Activated CD4-positive, alpha-beta T cell treated with anti-CD3 and anti-CD28 coated beads, Interleukin-2, amount 10 ng/mL, durations not matched to agents 7 days and 5 days (primary cell): ENCODE data around the gene CLCN4. TPM values are rescaled to one million over a fixed set of nuclear protein-coding genes. Genes with fewer than 3 reads are reported as not detected.

Experiments used
- CTCF ChIA-PET: fragments of 350-600 bp; sonication (Branson Sonifier 250); formaldehyde crosslinking; loops from one replicate; lab custom pipeline; 2021; ENCODE audit warnings: antibody characterized with exemption; lab: Charles Lee
- POLR2A ChIA-PET: fragments of 350-600 bp; sonication (Branson Sonifier 250); formaldehyde crosslinking; loops from one replicate; lab custom pipeline; 2021; ENCODE audit warnings: antibody characterized with exemption; lab: Charles Lee
- DNase-seq: peaks from one replicate; pipeline ENCODE4 v3.0.0-alpha.2; 2020
- H3K27ac Mint-ChIP-seq: one replicate; pipeline ENCODE4 v1.8.0; 2021; ENCODE audit warnings: mild to moderate bottlenecking, moderate library complexity, mixed read lengths
- H3K27me3 Mint-ChIP-seq: one replicate; pipeline ENCODE4 v1.8.0; 2021; ENCODE audit warnings: mixed read lengths
- H3K36me3 Mint-ChIP-seq: one replicate; pipeline ENCODE4 v1.8.0; 2021; ENCODE audit warnings: low read depth, mixed read lengths
- H3K4me1 Mint-ChIP-seq: one replicate; pipeline ENCODE4 v1.8.0; 2021; ENCODE audit warnings: mixed read lengths
- H3K4me3 Mint-ChIP-seq: one replicate; pipeline ENCODE4 v1.8.0; 2021; ENCODE audit warnings: mild to moderate bottlenecking, moderate library complexity, mixed read lengths
- H3K9me3 Mint-ChIP-seq: one replicate; pipeline ENCODE4 v1.8.0; 2021; ENCODE audit warnings: mixed read lengths
- total RNA-seq, 2 experiments: library from RNA; stranded (reverse); gene quantifications; one replicate each; pipeline ENCODE4 v1.2.3, GENCODE V29; 2021

CLCN4 gene
- total RNA-seq, 2 experiments from 2014 or later: not detected

DNA sequence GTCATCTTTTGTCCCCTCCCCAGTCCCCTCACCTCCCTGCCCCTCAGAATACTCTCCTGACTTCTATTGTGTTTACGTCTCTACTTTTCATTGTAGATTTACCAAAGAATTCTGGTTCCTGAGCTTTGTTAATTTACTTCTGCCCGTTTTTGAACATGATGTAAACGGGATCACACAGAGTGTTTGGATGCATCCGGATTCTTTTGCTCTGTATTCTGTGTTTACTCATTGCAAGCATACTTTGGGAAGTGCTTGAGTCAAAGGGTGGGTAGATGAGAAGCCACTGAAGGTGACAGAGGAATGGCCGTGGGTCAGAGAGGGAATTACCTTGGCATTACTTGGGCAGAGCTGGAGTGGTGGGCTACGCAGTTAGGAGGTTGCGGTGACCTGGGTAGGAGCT lies 18.0 kb downstream of the CLCN4 start:
- Mint-ChIP-seq H3K27me3 (peaks cover 7% of the 10 kb centered on the region), H3K4me1 (peaks cover 7% of the 10 kb centered on the region), H3K9me3 (no peaks in the 10 kb centered on the region), H3K27ac (no peak overlapping the region), H3K36me3 (no peaks in the 10 kb centered on the region), H3K4me3 (no peak overlapping the region)
- ChIA-PET POLR2A (no interaction called here), CTCF (no interaction called here)
- no peak for DNase-seq

DNA sequence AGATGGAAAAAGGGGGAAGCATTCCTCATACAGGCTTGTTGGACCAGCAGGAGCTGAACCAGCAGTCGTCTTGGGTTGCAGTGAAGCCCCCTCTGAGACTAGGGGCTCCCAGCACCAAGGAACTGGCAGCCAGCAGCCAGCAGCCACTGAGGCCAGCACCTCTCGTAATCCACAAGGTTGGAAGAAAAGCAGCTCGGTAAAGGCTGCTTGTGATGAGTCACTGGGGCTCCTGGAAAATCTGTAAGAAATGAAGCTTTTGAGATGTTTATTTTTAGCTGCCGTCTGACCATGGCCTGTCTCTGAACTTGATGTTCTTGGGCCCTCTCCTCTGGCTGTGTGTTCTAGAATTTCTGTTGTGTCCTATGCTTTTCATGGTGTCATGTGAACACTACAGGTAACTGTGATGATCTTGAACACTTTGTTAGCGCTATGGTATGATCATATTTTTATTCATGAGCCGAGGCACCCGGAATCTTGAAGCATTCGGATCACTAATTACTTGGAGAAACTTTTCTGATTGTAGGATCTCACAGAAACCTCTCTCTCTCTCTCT lies 18.6 kb downstream of the CLCN4 start:
- H3K4me1 Mint-ChIP-seq: peaks cover 7% of the 10 kb centered on the region
- no peak for DNase-seq
- POLR2A ChIA-PET: no interaction called here
- no peaks in the 10 kb centered on the region for H3K36me3 Mint-ChIP-seq
- no peak overlapping the region for H3K27ac Mint-ChIP-seq
- peaks cover 7% of the 10 kb centered on the region for H3K27me3 Mint-ChIP-seq
- CTCF ChIA-PET: no interaction called here
- H3K4me3 Mint-ChIP-seq: no peak overlapping the region
- no peaks in the 10 kb centered on the region for H3K9me3 Mint-ChIP-seq

DNA sequence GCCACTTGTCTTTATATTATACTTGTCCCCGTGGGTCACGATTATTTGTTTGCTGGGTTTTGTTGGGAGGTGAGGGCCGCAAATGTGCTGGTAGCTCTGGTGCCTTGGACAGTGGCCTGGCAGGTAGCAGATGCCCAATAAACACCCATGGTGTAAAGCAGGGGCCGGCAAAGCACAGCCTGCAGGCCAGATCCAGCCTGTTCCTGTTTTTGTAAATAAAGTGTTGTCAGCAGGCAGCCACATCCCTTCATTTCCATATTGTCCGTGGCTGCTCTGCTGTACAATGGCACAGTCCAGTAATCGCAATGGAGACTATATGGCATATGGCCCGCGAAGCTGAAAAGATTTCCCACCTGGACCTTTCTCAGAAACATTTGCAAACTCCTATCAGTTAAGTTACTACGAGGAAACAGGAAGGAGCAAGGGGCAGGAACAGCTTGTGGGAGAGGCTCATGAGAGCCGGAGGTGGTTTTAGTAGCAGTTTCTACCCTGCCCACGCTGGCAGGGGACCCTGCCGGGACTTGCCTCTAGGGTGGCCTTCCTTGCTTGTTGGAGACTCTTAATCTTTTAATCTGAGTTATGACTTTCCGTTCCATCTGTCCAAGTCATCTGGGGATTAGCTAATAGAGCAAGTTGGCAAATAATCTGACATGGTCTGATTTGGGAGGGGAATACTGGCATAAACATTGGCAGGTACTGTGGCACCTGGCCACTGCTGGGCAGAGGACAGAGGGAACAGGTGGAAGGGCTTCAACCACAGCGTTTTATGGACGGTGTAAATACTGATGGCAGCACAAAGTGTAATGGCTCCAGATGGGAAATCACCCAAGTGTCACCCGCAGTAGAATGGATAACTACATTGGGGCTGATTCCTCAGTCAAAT lies 19.6 kb downstream of the CLCN4 start:
- Mint-ChIP-seq H3K4me1 (peaks cover 7% of the 10 kb centered on the region), H3K27ac (no peak overlapping the region), H3K4me3 (no peak overlapping the region), H3K9me3 (no peaks in the 10 kb centered on the region), H3K27me3 (peaks cover 7% of the 10 kb centered on the region), H3K36me3 (no peaks in the 10 kb centered on the region)
- no peak for DNase-seq
- ChIA-PET CTCF (interaction anchor here (0.8 kb wide), 2 partner anchors 48 to 57 kb away, joined by 3 read pairs; no protein-coding TSS in a partner anchor), POLR2A (no interaction called here)

DNA sequence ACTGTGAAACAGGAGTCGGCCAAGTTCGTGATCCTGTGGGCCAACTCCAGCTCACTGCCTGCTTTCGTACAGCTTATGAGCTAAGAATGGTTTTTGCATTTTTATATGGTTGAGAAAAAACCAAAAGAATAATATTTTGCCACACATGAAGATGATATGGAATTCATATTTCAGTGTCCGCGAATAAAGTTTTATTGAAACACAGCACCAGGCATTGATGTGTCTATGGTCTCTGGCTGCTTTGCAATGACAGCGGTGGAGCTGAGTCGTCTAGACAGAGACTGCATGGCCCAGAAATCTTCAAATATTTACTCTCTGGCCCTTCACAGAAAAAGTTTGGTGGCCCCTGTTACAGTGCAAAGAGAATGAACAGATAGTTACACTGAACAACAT lies 20.2 kb downstream of the CLCN4 start:
- Mint-ChIP-seq H3K9me3 (no peaks in the 10 kb centered on the region), H3K36me3 (no peaks in the 10 kb centered on the region), H3K27ac (no peak overlapping the region), H3K4me3 (no peak overlapping the region), H3K4me1 (peaks cover 7% of the 10 kb centered on the region), H3K27me3 (peaks cover 7% of the 10 kb centered on the region)
- ChIA-PET CTCF (interaction anchor here (0.8 kb wide), 2 partner anchors 48 to 57 kb away, joined by 3 read pairs; no protein-coding TSS in a partner anchor), POLR2A (no interaction called here)
- no peak for DNase-seq

DNA sequence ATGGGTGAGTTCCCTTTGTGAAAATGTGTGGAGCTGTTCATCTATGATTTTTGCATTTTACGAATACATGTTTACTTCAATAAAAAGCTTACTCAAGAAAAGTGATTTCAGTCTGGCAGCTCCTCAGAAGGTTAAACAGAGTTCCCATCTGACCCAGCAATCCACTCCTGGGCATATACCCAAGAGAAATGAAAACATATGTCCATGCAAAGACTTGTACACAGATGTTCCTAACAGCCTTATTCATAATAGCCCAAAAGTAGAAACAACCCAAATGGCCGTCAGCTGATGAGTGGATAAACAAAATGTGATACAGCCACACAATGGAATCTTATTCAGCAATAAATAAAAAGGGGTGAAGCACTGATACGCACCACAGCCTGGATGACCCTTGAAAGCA lies 20.8 kb downstream of the CLCN4 start:
- POLR2A ChIA-PET: no interaction called here
- no peaks in the 10 kb centered on the region for H3K36me3 Mint-ChIP-seq
- H3K4me3 Mint-ChIP-seq: no peak overlapping the region
- no peak for DNase-seq
- H3K9me3 Mint-ChIP-seq: no peaks in the 10 kb centered on the region
- CTCF ChIA-PET: interaction anchor here (0.7 to 0.8 kb wide), 2 partner anchors 12 to 58 kb away, joined by 3 read pairs; no protein-coding TSS in a partner anchor
- H3K27ac Mint-ChIP-seq: no peak overlapping the region
- peaks cover 7% of the 10 kb centered on the region for H3K4me1 Mint-ChIP-seq
- peaks cover 7% of the 10 kb centered on the region for H3K27me3 Mint-ChIP-seq

DNA sequence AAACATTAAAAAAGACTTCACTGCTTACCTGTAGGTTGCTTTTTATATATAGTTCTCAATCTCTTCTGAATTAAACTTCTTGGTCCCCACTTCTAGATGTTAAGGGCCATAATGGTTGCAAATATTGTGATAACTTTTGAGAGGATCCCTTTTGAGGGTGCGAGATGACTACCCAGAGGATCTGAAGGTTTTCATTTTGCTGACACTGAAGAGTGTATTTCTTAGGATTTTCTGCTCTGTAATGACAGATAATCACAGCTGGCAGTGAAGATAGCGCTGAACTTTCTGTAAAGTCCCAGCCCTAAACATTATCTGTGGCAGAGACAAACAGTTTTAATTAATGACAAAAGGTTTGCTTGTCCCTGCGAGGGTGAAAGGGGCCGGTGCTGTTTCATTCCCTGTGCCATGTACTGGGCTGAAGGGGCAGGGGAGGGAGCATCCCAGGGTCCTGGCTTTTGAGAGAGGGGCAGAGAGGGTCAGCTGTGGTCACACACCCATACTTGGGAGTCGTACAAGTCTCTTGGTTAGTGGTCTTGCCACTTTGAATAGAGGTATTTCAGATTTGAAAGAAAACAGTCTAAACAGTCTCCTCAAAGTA lies 22.2 kb downstream of the CLCN4 start:
- ChIA-PET POLR2A (no interaction called here), CTCF (no interaction called here)
- Mint-ChIP-seq H3K4me3 (no peak overlapping the region), H3K27ac (no peak overlapping the region), H3K9me3 (no peaks in the 10 kb centered on the region), H3K4me1 (peaks cover 7% of the 10 kb centered on the region), H3K36me3 (no peaks in the 10 kb centered on the region), H3K27me3 (peaks cover 7% of the 10 kb centered on the region)
- no peak for DNase-seq

DNA sequence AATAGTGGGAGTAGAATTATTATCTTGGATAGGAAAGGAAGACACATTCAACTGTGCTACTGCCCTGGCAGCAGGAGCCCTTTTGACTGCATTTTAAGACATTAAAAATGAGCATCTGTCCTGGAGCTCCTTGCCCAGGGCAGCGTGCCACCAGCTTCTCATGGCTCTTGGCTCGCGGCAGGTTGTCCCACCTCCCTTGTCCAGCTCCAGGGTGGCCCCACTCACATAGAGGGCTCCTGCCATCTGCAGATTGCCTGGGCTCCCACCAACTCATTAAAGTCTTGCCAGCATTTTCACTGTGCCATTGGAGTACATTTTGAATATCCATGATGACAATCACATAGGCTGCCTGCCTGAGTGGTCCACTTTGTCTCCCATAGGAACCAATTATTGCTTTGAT lies 27.0 kb downstream of the CLCN4 start:
- ChIA-PET CTCF (no interaction called here), POLR2A (no interaction called here)
- no peaks in the 10 kb centered on the region for H3K36me3 Mint-ChIP-seq

DNA sequence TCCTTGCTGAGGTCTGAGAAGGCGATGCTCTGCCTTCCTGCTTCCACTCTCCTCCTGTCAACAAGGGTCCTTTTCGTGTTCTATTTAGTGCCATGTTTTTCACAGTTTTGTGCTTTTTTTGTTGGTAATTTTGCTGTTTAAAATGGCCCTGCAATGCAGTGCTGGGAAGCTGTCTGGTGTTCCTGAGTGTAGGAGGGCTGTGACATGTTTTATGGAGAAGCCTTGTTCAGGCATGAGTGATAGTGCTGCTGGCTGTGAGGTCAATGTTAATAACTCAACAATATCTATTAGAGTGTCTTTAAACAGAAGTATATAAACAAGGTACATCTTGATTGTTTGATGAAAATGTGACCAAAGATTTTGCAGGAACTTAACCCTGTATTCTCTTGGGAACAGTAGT lies 27.6 kb downstream of the CLCN4 start:
- no peaks in the 10 kb centered on the region for H3K9me3 Mint-ChIP-seq
- POLR2A ChIA-PET: no interaction called here
- no peaks in the 10 kb centered on the region for H3K36me3 Mint-ChIP-seq
- no peaks in the 10 kb centered on the region for H3K4me1 Mint-ChIP-seq
- H3K27me3 Mint-ChIP-seq: no peaks in the 10 kb centered on the region
- H3K27ac Mint-ChIP-seq: no peak overlapping the region
- H3K4me3 Mint-ChIP-seq: no peak overlapping the region
- no peak for DNase-seq
- CTCF ChIA-PET: no interaction called here

More for the DNA sequence above, 27.0 kb downstream of the CLCN4 start:
- DNase-seq: no peak
- H3K27me3 Mint-ChIP-seq: no peaks in the 10 kb centered on the region
- no peaks in the 10 kb centered on the region for H3K4me1 Mint-ChIP-seq
- no peak overlapping the region for H3K4me3 Mint-ChIP-seq
- H3K27ac Mint-ChIP-seq: no peak overlapping the region
- H3K9me3 Mint-ChIP-seq: no peaks in the 10 kb centered on the region

DNA sequence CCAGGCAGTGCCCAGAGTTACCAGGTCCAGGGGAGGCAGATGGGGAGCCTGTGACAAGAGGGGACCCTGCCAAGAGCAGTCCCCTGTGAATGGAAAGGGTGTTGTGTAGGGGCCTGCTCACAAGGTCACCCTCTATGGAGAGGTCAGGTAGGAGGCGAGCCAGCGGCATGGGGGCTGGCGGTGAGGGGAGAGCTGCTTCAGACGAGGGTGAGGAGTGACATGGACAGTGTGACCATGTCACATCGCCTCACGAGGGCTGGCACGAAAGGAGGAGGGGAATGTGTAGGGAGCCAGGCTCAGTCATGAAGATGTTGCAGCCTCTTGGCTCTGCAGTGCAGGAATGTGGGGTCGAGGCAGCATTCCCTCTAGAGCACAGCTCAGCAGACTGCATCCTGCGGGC lies 29.6 kb downstream of the CLCN4 start:
- no peak overlapping the region for H3K27ac Mint-ChIP-seq
- ChIA-PET POLR2A (no interaction called here), CTCF (no interaction called here)
- H3K36me3 Mint-ChIP-seq: no peaks in the 10 kb centered on the region
- DNase-seq: no peak
- H3K27me3 Mint-ChIP-seq: no peaks in the 10 kb centered on the region
- H3K4me3 Mint-ChIP-seq: no peak overlapping the region
- no peaks in the 10 kb centered on the region for H3K9me3 Mint-ChIP-seq
- no peaks in the 10 kb centered on the region for H3K4me1 Mint-ChIP-seq

DNA sequence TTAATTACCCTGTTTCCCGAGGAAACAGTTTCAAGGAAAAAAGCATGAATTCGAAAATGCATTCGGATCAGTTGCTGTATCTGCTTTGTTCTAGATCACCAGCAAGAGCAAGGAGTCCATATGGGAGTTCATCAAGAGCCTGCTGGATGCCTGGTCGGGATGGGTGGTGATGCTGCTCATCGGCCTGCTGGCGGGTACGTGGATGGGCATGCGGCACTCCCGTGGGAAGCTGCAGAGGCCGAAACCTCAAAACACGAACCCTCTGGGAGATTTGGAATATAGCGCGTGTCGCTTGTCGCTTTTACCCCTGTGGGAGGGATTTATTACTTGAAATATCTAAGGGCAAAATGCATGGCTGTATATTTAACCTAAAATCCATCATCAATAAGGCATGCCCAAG lies 30.6 kb downstream of the CLCN4 start:
- CTCF ChIA-PET: no interaction called here
- Mint-ChIP-seq H3K4me3 (no peak overlapping the region), H3K27ac (no peak overlapping the region), H3K9me3 (no peaks in the 10 kb centered on the region), H3K36me3 (no peaks in the 10 kb centered on the region), H3K27me3 (no peaks in the 10 kb centered on the region), H3K4me1 (no peaks in the 10 kb centered on the region)
- no peak for DNase-seq
- POLR2A ChIA-PET: no interaction called here

DNA sequence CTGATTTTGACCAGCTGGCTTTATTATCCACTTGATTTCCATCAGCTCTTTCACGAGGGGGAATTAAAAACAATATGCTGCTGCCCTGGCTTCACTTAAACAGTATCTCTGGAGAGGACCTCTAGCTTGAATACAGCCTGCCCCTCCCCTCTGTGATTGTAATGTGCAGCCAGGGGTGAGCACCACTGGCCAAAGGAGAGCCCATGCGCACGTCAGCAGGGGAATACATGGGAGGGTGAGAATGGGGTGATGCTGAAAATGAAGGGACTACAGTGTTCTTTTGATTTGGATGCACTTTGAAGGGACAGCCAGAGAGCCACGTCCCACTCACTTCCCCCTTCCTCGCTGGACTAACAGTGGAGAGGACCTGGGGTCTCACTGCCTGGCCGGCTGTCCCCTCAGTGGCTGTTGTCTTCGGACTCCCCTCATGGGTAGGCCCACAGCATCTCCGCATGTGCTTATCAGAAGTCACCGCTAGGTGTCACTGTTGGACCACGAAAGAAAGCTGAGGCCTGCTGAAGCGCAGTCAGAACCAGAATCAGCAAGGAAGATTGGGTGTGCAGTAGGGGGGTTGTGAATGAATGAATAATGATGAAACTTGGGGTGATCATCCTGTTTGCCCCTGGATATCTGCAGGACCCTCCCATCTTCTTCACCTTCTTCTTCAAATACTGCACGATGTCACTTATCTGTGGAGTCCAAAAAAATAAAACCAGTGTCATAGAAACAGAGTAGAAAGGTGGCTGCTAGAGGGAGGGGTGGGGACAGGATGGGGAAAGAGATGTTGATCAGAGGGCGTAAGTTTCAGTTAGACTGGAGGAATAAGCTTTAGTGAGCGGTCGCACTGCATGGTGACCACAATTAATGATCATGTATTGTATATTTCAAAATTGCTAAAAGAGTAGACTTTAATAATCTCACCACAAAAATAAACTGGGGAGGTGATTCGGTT lies 32.8 kb downstream of the CLCN4 start:
- peaks cover 3% of the 10 kb centered on the region for H3K27me3 Mint-ChIP-seq
- no peak overlapping the region for H3K27ac Mint-ChIP-seq
- no peaks in the 10 kb centered on the region for H3K9me3 Mint-ChIP-seq
- POLR2A ChIA-PET: no interaction called here
- no peaks in the 10 kb centered on the region for H3K4me1 Mint-ChIP-seq
- no peaks in the 10 kb centered on the region for H3K36me3 Mint-ChIP-seq
- DNase-seq: peak; percentile 66
- CTCF ChIA-PET: interaction anchor here (0.6 to 1.4 kb wide), 6 partner anchors 12 to 947 kb away, joined by 3 to 6 read pairs (median 4); no protein-coding TSS in a partner anchor
- no peak overlapping the region for H3K4me3 Mint-ChIP-seq

DNA sequence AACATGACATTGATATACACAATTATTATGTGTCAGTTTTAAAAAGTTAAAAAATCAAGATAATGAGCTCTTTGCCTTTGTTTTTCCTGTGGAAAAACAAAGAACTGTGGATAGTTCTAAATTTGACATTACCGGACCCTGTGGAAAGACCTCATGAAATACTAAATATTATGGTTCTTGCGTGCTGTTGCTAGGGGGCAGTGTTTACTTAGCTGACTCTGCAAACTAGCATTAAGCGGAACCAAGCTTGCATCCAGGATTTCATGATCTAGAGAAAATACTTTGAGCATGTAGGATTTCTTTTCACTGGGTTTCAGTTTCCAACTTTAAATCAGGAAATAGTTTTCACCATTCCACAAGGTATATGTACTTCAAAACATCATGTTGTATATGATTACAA lies 33.6 kb downstream of the CLCN4 start:
- ChIA-PET POLR2A (no interaction called here), CTCF (interaction anchor here (0.6 to 1.4 kb wide), 8 partner anchors 8 to 946 kb away, joined by 3 to 6 read pairs (median 3); no protein-coding TSS in a partner anchor)
- Mint-ChIP-seq H3K36me3 (no peaks in the 10 kb centered on the region), H3K27me3 (peaks cover 3% of the 10 kb centered on the region), H3K4me1 (no peaks in the 10 kb centered on the region), H3K27ac (no peak overlapping the region), H3K4me3 (no peak overlapping the region), H3K9me3 (no peaks in the 10 kb centered on the region)
- no peak for DNase-seq
